ENCODE data around the gene DHH. TPM values are rescaled to one million over a fixed set of nuclear protein-coding genes. Genes with fewer than 3 reads are reported as not detected.

DHH gene
- under 0.01 TPM in 1 of 2 replicates, not detected in the other for total RNA-seq

GRCh38 chr12:49094160-49094974 lies at the start of gene DHH:
DHH (minus strand) TSS chr12:49094801; CDS start chr12:49094512, 289 bp downstream.

GRCh38 chr12:49131051-49131893 lies 36.7 kb upstream of the DHH start, which contains the start of gene TUBA1B:
TUBA1B (minus strand) TSS chr12:49131395; CDS start chr12:49131300, 95 bp downstream.

GRCh38 chr12:49110464-49111155 lies 16.0 kb upstream of the DHH start, which contains the start of gene LMBR1L:
LMBR1L (minus strand) TSS chr12:49110847; CDS start chr12:49110555, 292 bp downstream.

DNA sequence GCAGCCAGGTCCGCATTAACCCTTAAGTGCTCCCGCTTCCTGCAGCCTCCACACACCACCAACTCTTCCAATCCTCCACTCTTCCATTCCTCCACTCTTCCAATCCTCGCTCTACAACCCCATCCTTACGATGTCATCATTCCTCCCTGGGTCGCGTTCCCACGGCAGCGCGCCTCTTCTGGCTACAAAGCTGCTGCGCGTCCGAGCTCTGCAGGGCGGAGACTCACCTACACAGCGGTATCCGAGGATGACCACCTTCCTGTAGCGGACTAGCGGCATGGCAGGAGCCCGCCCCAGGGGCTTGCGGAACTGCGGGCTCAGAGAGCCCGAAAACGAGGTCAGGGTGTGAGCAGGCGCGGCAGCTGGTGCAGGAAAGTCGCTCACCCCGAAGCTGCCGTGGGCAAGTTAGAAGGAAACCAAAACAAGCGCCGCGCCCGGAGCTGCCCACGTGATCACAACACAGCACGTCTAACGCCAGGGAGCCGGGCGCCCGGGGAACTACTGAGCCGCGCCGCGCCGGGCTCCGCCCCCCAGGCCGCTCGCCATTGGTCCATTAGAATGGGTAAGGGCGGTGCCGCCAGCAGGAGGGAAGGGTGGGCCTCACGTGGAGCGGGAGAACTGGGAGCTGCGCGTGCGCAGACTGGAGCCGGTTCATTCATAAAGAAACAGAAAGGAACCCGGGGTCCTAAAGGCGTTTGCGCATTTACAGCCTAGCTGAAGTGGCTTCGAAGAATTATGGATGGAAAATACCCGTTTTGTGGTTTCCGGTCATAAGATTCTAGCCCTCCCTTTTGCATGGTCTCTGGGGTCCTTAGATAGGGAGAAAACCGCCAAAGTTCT lies 24.9 kb downstream of the DHH start, which contains the start of gene RHEBL1:
TSS of gene RHEBL1 (minus strand) at position 473 of the 840 bp plus-strand sequence. CDS start at position 279, 194 bp downstream.

DNA sequence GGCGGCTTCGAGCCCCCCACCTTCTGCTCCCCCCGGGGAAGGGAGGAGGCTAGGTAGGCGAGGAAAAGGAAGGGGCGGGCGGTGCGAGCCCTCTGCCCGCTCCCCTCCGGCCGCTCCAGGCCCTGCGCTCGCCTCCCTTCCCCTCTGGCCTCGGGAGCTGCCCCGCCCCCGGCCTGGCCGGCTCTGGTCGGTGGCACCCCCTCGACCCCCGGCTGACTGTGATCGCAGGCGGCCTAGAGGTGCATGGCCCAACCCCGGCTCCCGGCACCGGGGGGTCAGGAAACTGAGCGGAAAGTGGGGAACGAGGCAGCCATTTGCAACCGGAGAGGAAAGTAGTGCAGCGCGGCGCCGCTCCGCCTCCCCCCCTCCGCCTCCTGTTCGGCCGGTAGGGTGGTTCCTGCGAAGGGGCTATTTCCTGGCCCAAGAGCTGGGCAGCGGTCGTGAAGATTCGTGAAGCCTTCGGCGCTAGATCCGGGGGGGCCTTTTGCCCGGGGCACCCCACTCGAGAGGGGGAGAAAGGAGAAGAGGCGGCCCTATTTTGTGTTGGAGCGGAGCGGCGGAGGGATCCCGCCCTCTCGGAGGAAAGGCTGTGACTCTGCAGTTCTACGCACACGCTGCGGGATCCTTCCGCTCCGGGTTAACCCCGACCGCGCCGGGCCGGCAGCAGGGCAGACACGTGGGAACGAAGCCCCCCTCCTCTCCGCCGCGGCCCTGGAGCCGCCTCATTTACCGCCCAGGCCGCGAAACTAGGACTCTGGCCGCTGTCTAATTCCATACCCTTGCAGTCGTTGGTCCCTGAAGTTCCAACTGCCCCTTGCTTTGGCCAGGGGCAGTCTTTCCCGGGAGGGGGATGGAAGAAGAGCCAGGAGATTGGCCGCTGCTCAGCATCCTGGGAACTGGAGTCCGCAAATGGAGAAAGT lies 34.1 kb downstream of the DHH start, which contains the start of gene KMT2D:
TSS of gene KMT2D (minus strand) at position 558 of the 920 bp plus-strand sequence. CDS start 5,470 bp downstream, outside the sequence.

Other genes starting within 250 kb of the DHH start
- 64.0 and 65.6 TPM in 2 replicates for gene DDX23, start 242.6 kb downstream of the DHH start, total RNA-seq
- gene RND1, start 228.9 kb downstream of the DHH start, total RNA-seq, result 0.46 and 0.92 TPM in 2 replicates
- gene FKBP11, start 169.3 kb downstream of the DHH start, total RNA-seq, result 11.4 and 12.8 TPM in 2 replicates
- 79.6 and 95.4 TPM in 2 replicates for gene ARF3, start 137.3 kb downstream of the DHH start, total RNA-seq
- gene WNT10B, start 123.1 kb downstream of the DHH start, total RNA-seq, result 0.21 and 0.84 TPM in 2 replicates
- not detected in 2 replicates for gene WNT1, start 116.5 kb downstream of the DHH start, total RNA-seq
- 0.28 and 0.78 TPM in 2 replicates for gene DDN, start 95.4 kb downstream of the DHH start, total RNA-seq
- gene PRKAG1, start 76.0 kb downstream of the DHH start, total RNA-seq, result 71.0 and 72.2 TPM in 2 replicates
- gene KMT2D, start 34.0 kb downstream of the DHH start, total RNA-seq, result 13.6 and 21.0 TPM in 2 replicates
- gene RHEBL1, start 24.8 kb downstream of the DHH start, total RNA-seq, result 0.09 and 0.14 TPM in 2 replicates
- gene LMBR1L, start 16.0 kb upstream of the DHH start, total RNA-seq, result 13.4 and 20.5 TPM in 2 replicates
- 1,869 and 2,269 TPM in 2 replicates for gene TUBA1B, start 36.6 kb upstream of the DHH start, total RNA-seq
- gene TUBA1A, start 94.3 kb upstream of the DHH start, total RNA-seq, result 66.9 and 96.8 TPM in 2 replicates
- gene TUBA1C, start 170.3 kb upstream of the DHH start, total RNA-seq, result 956 and 1,178 TPM in 2 replicates
- not detected in 2 replicates for gene PRPH, start 200.3 kb upstream of the DHH start, total RNA-seq
- 15.6 and 19.0 TPM in 2 replicates for gene TROAP, start 228.5 kb upstream of the DHH start, total RNA-seq
- gene C1QL4, start 242.4 kb upstream of the DHH start, total RNA-seq, result 0.42 TPM in 1 of 2 replicates, not detected in the other

All from airway epithelial cell (primary cell).